Activated CD8-positive, alpha-beta memory T cell treated with anti-CD3 and anti-CD28 coated beads, Interleukin-2, amount 10 ng/mL, durations not matched to agents 7 days and 5 days (primary cell): ENCODE data around the gene EPHA6. TPM values are rescaled to one million over a fixed set of nuclear protein-coding genes. Genes with fewer than 3 reads are reported as not detected.
"Not testable (repeated sequence)": the region's sequence is repeated elsewhere in the genome, so short reads cannot be mapped to it uniquely, and the experiment has no call there.

Experiments
- ATAC-seq: fragments of 150-1000 bp; cut with Tn5 transposase; one replicate; pipeline ENCODE4 v1.10.0; 2021; ENCODE audit warnings: moderate library complexity
- CTCF ChIA-PET: fragments of 350-600 bp; sonication (Branson Sonifier 250); formaldehyde crosslinking; loops from one replicate; lab custom pipeline; 2021; ENCODE audit warnings: antibody characterized with exemption; lab: Charles Lee
- DNase-seq: peaks from one replicate; pipeline ENCODE4 v3.0.0-alpha.2; 2020
- H3K27ac Mint-ChIP-seq: one replicate; pipeline ENCODE4 v1.8.0; 2021; ENCODE audit warnings: mild to moderate bottlenecking, mixed read lengths
- H3K27me3 Mint-ChIP-seq: one replicate; pipeline ENCODE4 v1.8.0; 2021; ENCODE audit warnings: mixed read lengths
- H3K36me3 Mint-ChIP-seq: one replicate; pipeline ENCODE4 v1.8.0; 2021; ENCODE audit warnings: mild to moderate bottlenecking, mixed read lengths
- H3K4me1 Mint-ChIP-seq: one replicate; pipeline ENCODE4 v1.8.0; 2021; ENCODE audit warnings: mixed read lengths
- H3K4me3 Mint-ChIP-seq: one replicate; pipeline ENCODE4 v1.8.0; 2021; ENCODE audit warnings: mild to moderate bottlenecking, moderate library complexity, mixed read lengths
- H3K9me3 Mint-ChIP-seq: one replicate; pipeline ENCODE4 v1.8.0; 2022; ENCODE audit warnings: low read depth, mixed read lengths
- total RNA-seq, 2 experiments: library from RNA; stranded (reverse); gene quantifications; one replicate each; pipeline ENCODE4 v1.2.3, GENCODE V29; 2021

The EPHA6 gene
- total RNA-seq, 2 experiments from 2014 or later: not detected

GRCh38 chr3:97257942-97258697, 443.7 kb downstream of the EPHA6 start:
- ATAC-seq: no peak
- Mint-ChIP-seq H3K9me3 (no peaks in the 10 kb centered on the region), H3K36me3 (no peaks in the 10 kb centered on the region), H3K27ac (no peak overlapping the region), H3K27me3 (no peaks in the 10 kb centered on the region), H3K4me1 (no peaks in the 10 kb centered on the region), H3K4me3 (no peak overlapping the region)
- no peak for DNase-seq
- CTCF ChIA-PET: no interaction called here

DNA sequence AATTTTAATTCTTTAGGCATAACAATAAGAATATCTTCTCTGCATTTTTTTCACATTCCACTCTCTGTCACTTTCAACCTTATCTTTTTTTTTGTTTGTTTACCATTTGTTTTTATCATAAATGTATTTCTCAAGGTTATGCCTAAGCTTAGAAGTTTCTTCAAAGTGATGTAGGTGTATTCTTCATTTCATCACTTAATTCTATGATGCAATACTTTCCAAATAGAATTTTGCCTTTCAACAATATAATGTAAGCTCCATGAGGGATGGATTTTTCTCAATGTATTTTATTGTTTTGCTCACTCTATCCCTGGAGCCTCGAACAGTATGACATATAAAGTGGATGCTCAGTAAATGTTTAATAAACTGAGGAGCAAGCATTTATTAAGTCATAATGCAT, 444.9 kb downstream of the EPHA6 start:
- Mint-ChIP-seq H3K9me3 (no peaks in the 10 kb centered on the region), H3K4me3 (no peak overlapping the region), H3K27me3 (no peaks in the 10 kb centered on the region), H3K4me1 (no peaks in the 10 kb centered on the region), H3K27ac (no peak overlapping the region), H3K36me3 (no peaks in the 10 kb centered on the region)
- ATAC-seq (no peak), DNase-seq (no peak)
- CTCF ChIA-PET: no interaction called here

- Mint-ChIP-seq H3K4me3 (no peak overlapping the region), H3K27ac (no peak overlapping the region), H3K4me1 (no peaks in the 10 kb centered on the region), H3K27me3 (no peaks in the 10 kb centered on the region), H3K9me3 (no peaks in the 10 kb centered on the region), H3K36me3 (no peaks in the 10 kb centered on the region)
- CTCF ChIA-PET: no interaction called here
- ATAC-seq (no peak), DNase-seq (no peak)
Measured at GRCh38 chr3:97264180-97264579, 449.8 kb downstream of the EPHA6 start.

DNA sequence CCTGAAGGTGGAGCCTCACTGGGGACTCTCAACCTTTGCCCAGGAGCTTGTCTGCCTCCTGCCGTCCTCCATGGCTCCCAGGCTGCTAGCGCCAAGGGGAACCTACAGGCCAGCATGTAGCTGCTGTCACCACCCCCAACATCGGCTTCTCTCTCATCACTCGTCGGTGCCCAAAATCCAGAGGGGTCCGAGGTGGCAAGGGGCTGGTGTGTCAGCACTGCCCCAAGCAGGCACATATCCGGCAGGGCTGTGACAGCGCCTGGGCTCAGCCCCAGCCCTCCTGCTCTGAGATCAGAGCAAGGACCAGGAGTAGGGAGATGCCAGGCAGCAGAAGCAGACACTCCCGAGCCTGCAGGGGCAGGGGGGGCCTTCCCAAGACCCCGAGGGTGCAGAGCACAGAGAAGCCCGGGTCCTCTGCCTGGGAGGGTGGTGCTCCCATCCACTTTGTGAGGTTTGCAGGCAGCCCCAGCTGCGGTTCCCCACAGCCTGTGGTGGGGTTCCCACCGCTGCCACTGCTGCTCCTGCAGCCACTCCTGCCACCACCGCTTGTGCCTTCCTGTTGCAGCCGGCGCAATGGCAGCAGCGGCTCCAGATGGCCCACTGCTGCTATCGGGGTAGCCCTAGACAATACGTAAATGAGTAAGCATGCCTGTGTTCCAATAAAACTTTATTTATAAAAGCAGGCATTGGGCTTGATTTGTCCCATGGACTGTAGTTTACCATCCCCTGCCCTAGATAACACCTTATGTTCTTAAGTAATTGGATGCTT, 451.0 kb downstream of the EPHA6 start:
- Mint-ChIP-seq H3K9me3 (no peaks in the 10 kb centered on the region), H3K27me3 (no peaks in the 10 kb centered on the region), H3K36me3 (no peaks in the 10 kb centered on the region), H3K4me1 (no peaks in the 10 kb centered on the region), H3K4me3 (no peak overlapping the region), H3K27ac (no peak overlapping the region)
- ATAC-seq (no peak), DNase-seq (no peak)
- CTCF ChIA-PET: no interaction called here

DNA sequence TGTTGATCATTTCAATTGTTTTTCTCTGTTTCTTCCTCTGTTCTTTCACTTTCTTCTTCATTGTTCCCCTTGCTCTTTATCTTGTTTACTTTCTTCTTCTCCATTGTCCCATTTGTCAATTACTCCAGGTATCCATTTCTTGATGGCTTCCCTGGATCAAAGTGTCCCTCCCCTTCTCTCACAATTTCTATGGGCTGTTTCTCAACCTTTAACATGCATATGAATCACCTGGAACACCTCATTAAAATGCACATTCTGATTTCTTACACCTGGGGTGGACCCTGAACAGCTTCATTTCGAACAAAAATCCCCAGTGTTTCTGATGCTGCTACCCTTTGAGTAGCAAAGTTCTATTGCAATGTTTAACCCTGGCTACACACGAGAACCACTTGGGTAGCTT, 454.8 kb downstream of the EPHA6 start:
- ATAC-seq: no peak
- H3K4me3 Mint-ChIP-seq: no peak overlapping the region
- no peaks in the 10 kb centered on the region for H3K4me1 Mint-ChIP-seq
- H3K27ac Mint-ChIP-seq: no peak overlapping the region
- no peak for DNase-seq
- CTCF ChIA-PET: no interaction called here
- H3K27me3 Mint-ChIP-seq: no peaks in the 10 kb centered on the region
- H3K36me3 Mint-ChIP-seq: no peaks in the 10 kb centered on the region
- no peaks in the 10 kb centered on the region for H3K9me3 Mint-ChIP-seq

GRCh38 chr3:97276879-97277550, 462.6 kb downstream of the EPHA6 start:
- H3K27ac Mint-ChIP-seq, H3K4me3 Mint-ChIP-seq, H3K27me3 Mint-ChIP-seq, H3K4me1 Mint-ChIP-seq, DNase-seq, ATAC-seq, CTCF ChIA-PET, H3K36me3 Mint-ChIP-seq, H3K9me3 Mint-ChIP-seq: not testable (repeated sequence)

GRCh38 chr3:97277708-97278107, 463.3 kb downstream of the EPHA6 start:
- Mint-ChIP-seq H3K27ac (no peak overlapping the region), H3K9me3 (no peaks in the 10 kb centered on the region), H3K36me3 (no peaks in the 10 kb centered on the region), H3K4me1 (no peaks in the 10 kb centered on the region), H3K4me3 (no peak overlapping the region), H3K27me3 (no peaks in the 10 kb centered on the region)
- CTCF ChIA-PET: no interaction called here
- ATAC-seq: no peak
- DNase-seq: no peak

GRCh38 chr3:97278506-97278905, 464.1 kb downstream of the EPHA6 start:
- CTCF ChIA-PET: no interaction called here
- Mint-ChIP-seq H3K27ac (no peak overlapping the region), H3K4me1 (no peaks in the 10 kb centered on the region), H3K36me3 (no peaks in the 10 kb centered on the region), H3K9me3 (no peaks in the 10 kb centered on the region), H3K27me3 (no peaks in the 10 kb centered on the region), H3K4me3 (no peak overlapping the region)
- DNase-seq (no peak), ATAC-seq (no peak)

GRCh38 chr3:97291901-97292300, 477.5 kb downstream of the EPHA6 start:
- ATAC-seq: no peak
- Mint-ChIP-seq H3K9me3 (peaks cover 11% of the 10 kb centered on the region), H3K36me3 (no peaks in the 10 kb centered on the region), H3K4me1 (no peaks in the 10 kb centered on the region), H3K4me3 (no peak overlapping the region), H3K27ac (no peak overlapping the region), H3K27me3 (no peaks in the 10 kb centered on the region)
- DNase-seq: no peak
- CTCF ChIA-PET: no interaction called here

DNA sequence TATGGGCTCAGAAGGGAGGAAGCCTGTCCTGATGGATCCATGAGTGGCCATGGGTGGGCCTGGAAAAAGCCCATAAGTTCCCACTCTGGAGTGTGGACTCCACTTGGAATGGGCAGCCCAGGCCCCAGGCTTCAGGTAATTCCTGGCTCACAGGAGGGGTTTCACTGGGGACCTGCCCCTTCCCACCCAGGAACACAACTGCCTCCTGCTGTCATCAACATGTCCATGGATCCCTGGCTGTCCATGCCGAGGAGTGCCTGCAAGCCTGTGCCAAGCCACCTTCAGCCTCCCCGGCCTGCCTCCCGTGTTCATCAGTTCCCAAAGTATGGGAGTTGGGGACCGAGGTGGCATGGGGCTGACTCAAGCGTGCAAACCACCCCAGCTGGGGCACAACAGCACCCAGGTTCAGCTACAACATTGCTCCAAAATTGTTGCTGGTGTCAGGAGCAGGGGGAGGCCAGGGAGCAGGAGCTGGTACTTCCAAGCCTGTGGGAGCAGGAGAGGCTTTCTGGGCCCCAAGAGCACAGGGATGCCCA, 479.3 kb downstream of the EPHA6 start:
- Mint-ChIP-seq H3K4me1 (no peaks in the 10 kb centered on the region), H3K36me3 (no peaks in the 10 kb centered on the region), H3K27ac (no peak overlapping the region), H3K4me3 (no peak overlapping the region), H3K9me3 (peaks cover 11% of the 10 kb centered on the region), H3K27me3 (no peaks in the 10 kb centered on the region)
- CTCF ChIA-PET: no interaction called here
- no peak for DNase-seq
- ATAC-seq: no peak

DNA sequence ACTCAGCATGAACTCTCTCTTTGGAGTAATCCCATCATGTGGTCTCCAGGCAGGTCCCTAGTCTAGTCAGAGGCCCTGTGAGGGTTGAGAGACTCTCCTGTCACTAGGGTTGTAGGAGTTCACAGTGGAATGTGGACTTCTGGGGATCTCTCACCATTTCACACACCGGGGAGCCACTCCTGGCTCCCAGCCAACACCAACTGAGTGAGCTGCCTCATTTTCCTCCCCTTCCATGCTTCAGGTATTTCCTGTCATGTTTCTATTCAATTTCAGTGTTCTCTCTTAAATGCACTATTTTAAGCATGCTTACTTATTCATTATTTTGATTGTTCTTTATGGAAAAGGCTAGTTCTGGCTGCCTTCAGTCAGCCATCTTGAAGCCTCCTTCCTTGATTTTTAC, 482.6 kb downstream of the EPHA6 start:
- ATAC-seq (no peak), DNase-seq (no peak)
- Mint-ChIP-seq H3K4me3 (no peak overlapping the region), H3K27me3 (no peaks in the 10 kb centered on the region), H3K4me1 (no peaks in the 10 kb centered on the region), H3K9me3 (peaks cover 11% of the 10 kb centered on the region), H3K27ac (no peak overlapping the region), H3K36me3 (no peaks in the 10 kb centered on the region)
- CTCF ChIA-PET: no interaction called here

- DNase-seq (no peak), ATAC-seq (no peak)
- Mint-ChIP-seq H3K36me3 (no peaks in the 10 kb centered on the region), H3K4me3 (no peak overlapping the region), H3K27me3 (no peaks in the 10 kb centered on the region), H3K9me3 (no peaks in the 10 kb centered on the region), H3K27ac (no peak overlapping the region), H3K4me1 (no peaks in the 10 kb centered on the region)
- CTCF ChIA-PET: no interaction called here
Measured at GRCh38 chr3:97301114-97301513, 486.7 kb downstream of the EPHA6 start.

DNA sequence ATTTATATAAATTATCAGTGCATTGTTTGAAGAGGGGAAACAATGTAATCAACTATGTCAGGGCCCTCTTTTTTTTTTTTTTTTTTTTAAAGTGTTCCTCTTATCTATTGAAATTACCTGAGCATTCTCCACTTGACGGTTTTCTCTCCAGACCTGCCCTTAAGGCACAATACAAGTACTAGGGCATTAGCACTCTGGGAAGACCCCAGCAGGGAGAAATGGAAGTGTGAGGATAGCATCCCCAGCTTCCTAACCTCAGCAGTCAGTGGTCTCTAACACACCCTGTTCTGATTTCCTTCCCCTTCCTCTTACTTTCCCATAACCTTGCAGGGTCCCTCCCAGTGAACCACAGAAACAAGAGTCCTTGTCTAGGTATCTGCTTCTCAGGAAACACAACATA, 491.8 kb downstream of the EPHA6 start:
- Mint-ChIP-seq H3K36me3 (no peaks in the 10 kb centered on the region), H3K4me1 (no peaks in the 10 kb centered on the region), H3K27me3 (no peaks in the 10 kb centered on the region), H3K9me3 (no peaks in the 10 kb centered on the region), H3K4me3 (no peak overlapping the region), H3K27ac (no peak overlapping the region)
- DNase-seq (no peak), ATAC-seq (no peak)
- CTCF ChIA-PET: no interaction called here
